Panc1 (cell line): Measurements from ENCODE around the gene RNF208. TPM values are rescaled to one million over a fixed set of nuclear protein-coding genes. Genes with fewer than 3 reads are reported as not detected.

Source experiments
- ATAC-seq: fragments of 200-7000 bp; cut with Tn5 transposase; 2 replicates; pipeline ENCODE4 v1.9.1; 2020; ENCODE audit warnings: mild to moderate bottlenecking, moderate library complexity
- BruUV-seq: library from RNA; stranded (reverse); fragments of 400-500 nt; replicated peaks from 2 replicates; lab custom pipeline; 2021; lab: Mats Ljungman, UMichigan
- CTCF ChIA-PET: fragments of 300-600 bp; sonication (Branson Sonifier 250); formaldehyde crosslinking; loops from one replicate; lab custom pipeline; 2022; ENCODE audit warnings: antibody characterized with exemption; lab: Charles Lee
- POLR2A ChIA-PET: fragments of 300-600 bp; sonication (Branson Sonifier 250); formaldehyde crosslinking; loops from one replicate; lab custom pipeline; 2022; ENCODE audit warnings: antibody characterized with exemption; lab: Charles Lee
- DNase-seq: peaks from one replicate; pipeline ENCODE4 v3.0.0-alpha.2; 2010; ENCODE audit warnings: low read depth, low spot score
- H3K27ac ChIP-seq: 2 replicates; pipeline ENCODE4 v1.5.1; 2011; ENCODE audit warnings: mild to moderate bottlenecking, low read length, inconsistent platforms
- H3K27me3 ChIP-seq: fragments of 200-500 bp; sonication (Bioruptor generic); 2 replicates; pipeline ENCODE4 v1.6.0; 2014; ENCODE audit warnings: low read length, inconsistent platforms; ENCODE audit not compliant: control insufficient read depth, insufficient read depth
- H3K36me3 ChIP-seq: fragments of 200-500 bp; sonication (Bioruptor generic); 2 replicates; pipeline ENCODE4 v1.5.1; 2014; ENCODE audit warnings: inconsistent platforms, mild to moderate bottlenecking, low read length, moderate library complexity; ENCODE audit not compliant: control insufficient read depth, insufficient read depth
- H3K4me1 ChIP-seq: 2 replicates; pipeline ENCODE4 v1.5.1; 2011; ENCODE audit warnings: inconsistent platforms, mild to moderate bottlenecking, low read length, moderate library complexity; ENCODE audit not compliant: control insufficient read depth, insufficient read depth
- H3K4me3 ChIP-seq, 2 experiments: 2 replicates each; pipeline ENCODE4 v1.5.1; 2011 to 2012; ENCODE audit warnings: low read depth in 2 of 2, low read length in 2 of 2, mild to moderate bottlenecking in 2 of 2, inconsistent platforms in 1 of 2, moderate library complexity in 1 of 2
- H3K9me3 ChIP-seq: fragments of 200-500 bp; sonication (Bioruptor generic); 2 replicates; pipeline ENCODE4 v1.5.1; 2014; ENCODE audit warnings: low read depth, mild to moderate bottlenecking, inconsistent platforms, low read length, moderate library complexity; ENCODE audit not compliant: control insufficient read depth, insufficient read depth
- CTCF ChIP-seq: fragments of 450-650 bp; IDR thresholded peaks from 2 replicates; pipeline ENCODE4 v1.5.1; 2017; ENCODE audit warnings: mild to moderate bottlenecking
- POLR2AphosphoS5 ChIP-seq: IDR thresholded peaks from 2 replicates; pipeline ENCODE4 v1.6.1; 2012; ENCODE audit warnings: mild to moderate bottlenecking, low read depth, low read length, moderate library complexity
- REST ChIP-seq, 2 experiments: IDR thresholded peaks; 2 replicates each; pipeline ENCODE4 v1.6.1; 2011 to 2012; ENCODE audit warnings: low read depth in 2 of 2, control low read depth in 1 of 2, low read length in 1 of 2, mild to moderate bottlenecking in 1 of 2, moderate library complexity in 1 of 2; ENCODE audit not compliant: insufficient read depth in 1 of 2
- SIN3A ChIP-seq: IDR thresholded peaks from 2 replicates; pipeline ENCODE4 v1.6.1; 2012; ENCODE audit warnings: low read depth, mild to moderate bottlenecking, low read length, moderate library complexity, borderline replicate concordance; ENCODE audit not compliant: insufficient read depth
- TCF7L2 ChIP-seq: IDR thresholded peaks from 2 replicates; pipeline ENCODE4 v1.6.1; 2011; ENCODE audit warnings: mild to moderate bottlenecking, low read depth, low read length, inconsistent platforms
- in situ Hi-C: cut with HindIII; loops from 2 replicates; pipeline ENCODE4 v1.10.0; 2016; ENCODE audit warnings: low sequenced_read_pairs, low pct_unique_long_range_greater_than_20kb
- intact Hi-C: fragments of 100-400 bp; cut with micrococcal nuclease; formaldehyde crosslinking; loops from one replicate; pipeline ENCODE4 v1.10.0; 2022; ENCODE audit not compliant: unreplicated experiment
- total RNA-seq: library from RNA; stranded (reverse); gene quantifications from one replicate; pipeline ENCODE4 v1.2.1, GENCODE V29; 2021; ENCODE audit not compliant: unreplicated experiment

The RNF208 gene
- total RNA-seq, 1 experiment from 2014 or later = 11.5 TPM

- intact Hi-C loops = no loop called here
- BruUV-seq = no TSS peak
- H3K9me3 ChIP-seq = no peaks in the 10 kb centered on the region
- in situ Hi-C loops = no loop called here
- DNase-seq (no peak), ATAC-seq (no peak)
- ChIA-PET CTCF (no interaction called here), POLR2A (no interaction called here)
- H3K4me3 ChIP-seq = no peak overlapping the region; a peak in 1 of 4 replicates
- H3K4me1 ChIP-seq = peaks cover 29% of the 10 kb centered on the region
- peaks cover 2% of the 10 kb centered on the region; the same call in 1 of the 2 replicates for H3K36me3 ChIP-seq
- TF ChIP-seq CTCF = peak; percentile 14; the same call in 1 of the 2 replicates
- no peak for TF ChIP-seq TCF7L2
- TF ChIP-seq POLR2AphosphoS5 = no peak
- no peaks in the 10 kb centered on the region for H3K27me3 ChIP-seq
- no peak overlapping the region; the same call in 1 of the 2 replicates for H3K27ac ChIP-seq
Observed at GRCh38 chr9:137221095-137221505, 940 bp downstream of the RNF208 start.

- TF ChIP-seq TCF7L2 (no peak), POLR2AphosphoS5 (no peak), SIN3A (no peak), CTCF (no peak), REST (IDR thresholded peaks at IDR 0.05; ENCODE audit: insufficient read depth in 1 of 2, low read depth in 2 of 2, low read length in 1 of 2) (no peak)
- no peak overlapping the region for H3K4me3 ChIP-seq
- H3K9me3 ChIP-seq = no peaks in the 10 kb centered on the region
- intact Hi-C loops = no loop called here
- no peaks in the 10 kb centered on the region for H3K27me3 ChIP-seq
- peaks cover 2% of the 10 kb centered on the region; the same call in 1 of the 2 replicates for H3K36me3 ChIP-seq
- ATAC-seq = no peak
- ChIA-PET POLR2A (no interaction called here), CTCF (no interaction called here)
- peaks cover 29% of the 10 kb centered on the region for H3K4me1 ChIP-seq
- in situ Hi-C loops = no loop called here
- peak overlapping the region; percentile 51; the same call in 1 of the 2 replicates for H3K27ac ChIP-seq
- DNase-seq = no peak
- BruUV-seq = no TSS peak
Observed at GRCh38 chr9:137220317-137221094, 1.5 kb downstream of the RNF208 start.
